Measurements from ENCODE around the gene PPP3CA.

DNA sequence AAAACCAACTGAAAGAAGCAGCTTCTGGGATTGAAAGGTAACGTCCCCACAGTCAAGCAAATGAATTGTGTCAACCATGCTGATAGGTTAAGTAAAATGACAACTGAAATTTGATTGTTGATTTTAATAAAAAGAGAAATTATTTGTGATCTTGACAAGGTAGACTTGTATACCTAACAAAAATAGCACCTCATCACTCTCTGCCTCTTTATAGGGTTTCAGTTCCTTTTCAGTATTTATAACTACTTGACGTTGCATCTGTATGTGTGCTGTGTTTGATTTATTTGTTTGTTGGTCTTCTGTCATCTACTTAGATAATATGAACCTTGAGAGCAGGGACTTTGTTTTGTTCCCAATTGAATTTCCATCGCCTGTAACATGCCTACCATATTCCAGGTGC is 7.9 kb upstream of the PPP3CA start:
- TF ChIP-seq, protein P1, sequence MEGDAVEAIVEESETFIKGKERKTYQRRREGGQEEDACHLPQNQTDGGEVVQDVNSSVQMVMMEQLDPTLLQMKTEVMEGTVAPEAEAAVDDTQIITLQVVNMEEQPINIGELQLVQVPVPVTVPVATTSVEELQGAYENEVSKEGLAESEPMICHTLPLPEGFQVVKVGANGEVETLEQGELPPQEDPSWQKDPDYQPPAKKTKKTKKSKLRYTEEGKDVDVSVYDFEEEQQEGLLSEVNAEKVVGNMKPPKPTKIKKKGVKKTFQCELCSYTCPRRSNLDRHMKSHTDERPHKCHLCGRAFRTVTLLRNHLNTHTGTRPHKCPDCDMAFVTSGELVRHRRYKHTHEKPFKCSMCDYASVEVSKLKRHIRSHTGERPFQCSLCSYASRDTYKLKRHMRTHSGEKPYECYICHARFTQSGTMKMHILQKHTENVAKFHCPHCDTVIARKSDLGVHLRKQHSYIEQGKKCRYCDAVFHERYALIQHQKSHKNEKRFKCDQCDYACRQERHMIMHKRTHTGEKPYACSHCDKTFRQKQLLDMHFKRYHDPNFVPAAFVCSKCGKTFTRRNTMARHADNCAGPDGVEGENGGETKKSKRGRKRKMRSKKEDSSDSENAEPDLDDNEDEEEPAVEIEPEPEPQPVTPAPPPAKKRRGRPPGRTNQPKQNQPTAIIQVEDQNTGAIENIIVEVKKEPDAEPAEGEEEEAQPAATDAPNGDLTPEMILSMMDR (IDR thresholded peaks at IDR 0.05; ENCODE audit: low read depth, low read length), result no peak
- TF ChIP-seq POLR2A (IDR thresholded peaks at IDR 0.05; ENCODE audit: extremely low read depth, insufficient read length), result no peak

All from NB4 (cell line).